GM10266 (cell line): ENCODE results near the gene ARL10.

Experiments used
- DNase-seq: peaks from one replicate; pipeline ENCODE4 v3.0.0; 2012; ENCODE audit errors: extremely low spot score
- TF ChIP-seq, protein P1 (sequence below): IDR thresholded peaks from 2 replicates; pipeline ENCODE4 v1.5.1; 2012; ENCODE audit warnings: mild to moderate bottlenecking, low read depth; ENCODE audit not compliant: control insufficient read depth, insufficient read depth; ENCODE audit errors: missing control alignments

The ARL10 gene

GRCh38 chr5:176425138-176425537, 59.9 kb downstream of the ARL10 start:
- DNase-seq = no peak
- TF ChIP-seq, protein P1, sequence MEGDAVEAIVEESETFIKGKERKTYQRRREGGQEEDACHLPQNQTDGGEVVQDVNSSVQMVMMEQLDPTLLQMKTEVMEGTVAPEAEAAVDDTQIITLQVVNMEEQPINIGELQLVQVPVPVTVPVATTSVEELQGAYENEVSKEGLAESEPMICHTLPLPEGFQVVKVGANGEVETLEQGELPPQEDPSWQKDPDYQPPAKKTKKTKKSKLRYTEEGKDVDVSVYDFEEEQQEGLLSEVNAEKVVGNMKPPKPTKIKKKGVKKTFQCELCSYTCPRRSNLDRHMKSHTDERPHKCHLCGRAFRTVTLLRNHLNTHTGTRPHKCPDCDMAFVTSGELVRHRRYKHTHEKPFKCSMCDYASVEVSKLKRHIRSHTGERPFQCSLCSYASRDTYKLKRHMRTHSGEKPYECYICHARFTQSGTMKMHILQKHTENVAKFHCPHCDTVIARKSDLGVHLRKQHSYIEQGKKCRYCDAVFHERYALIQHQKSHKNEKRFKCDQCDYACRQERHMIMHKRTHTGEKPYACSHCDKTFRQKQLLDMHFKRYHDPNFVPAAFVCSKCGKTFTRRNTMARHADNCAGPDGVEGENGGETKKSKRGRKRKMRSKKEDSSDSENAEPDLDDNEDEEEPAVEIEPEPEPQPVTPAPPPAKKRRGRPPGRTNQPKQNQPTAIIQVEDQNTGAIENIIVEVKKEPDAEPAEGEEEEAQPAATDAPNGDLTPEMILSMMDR = no peak

DNA sequence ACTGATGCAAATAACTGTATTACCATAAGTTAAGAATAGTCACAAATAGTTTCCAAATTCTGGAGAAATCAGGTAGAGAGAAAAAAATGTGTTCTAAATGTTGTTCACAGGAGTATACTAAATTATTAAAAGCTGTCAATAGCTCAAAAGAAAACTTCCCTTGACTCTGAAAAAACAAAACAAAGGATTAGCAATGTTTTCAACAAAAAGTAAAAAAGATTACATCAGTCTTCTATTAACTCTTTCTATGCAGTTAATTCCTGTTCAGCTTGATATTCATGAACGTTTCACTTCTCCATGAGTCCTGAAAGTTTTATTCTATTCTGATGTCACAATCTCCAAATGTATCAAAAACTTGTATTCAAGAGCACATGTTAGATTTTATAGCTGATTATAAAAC, 60.5 kb downstream of the ARL10 start:
- DNase-seq = no peak
- TF ChIP-seq, protein P1 = no peak

GRCh38 chr5:176426876-176427275, 61.6 kb downstream of the ARL10 start:
- TF ChIP-seq, protein P1 = no peak
- DNase-seq = no peak

DNA sequence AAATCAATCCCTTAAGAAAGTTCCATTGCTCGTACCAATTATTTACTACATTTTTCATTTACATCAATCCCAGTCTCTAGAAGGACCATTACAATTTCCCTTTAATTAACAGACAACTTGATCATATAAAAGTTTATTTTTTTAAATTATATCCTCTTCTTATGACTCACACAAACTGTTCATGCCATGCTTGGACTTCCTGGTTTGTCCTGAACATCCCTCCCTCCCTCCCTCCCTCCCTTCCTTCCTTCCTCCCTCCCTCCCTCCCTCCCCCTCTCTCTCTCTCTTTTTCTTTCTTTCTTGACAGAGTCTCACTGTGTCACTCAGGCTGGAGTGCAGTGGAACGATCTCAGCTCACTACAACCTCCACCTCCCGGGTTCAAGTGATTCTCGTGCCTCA, 62.7 kb downstream of the ARL10 start:
- TF ChIP-seq, protein P1 = no peak
- no peak for DNase-seq

GRCh38 chr5:176429972-176430371, 64.7 kb downstream of the ARL10 start:
- TF ChIP-seq, protein P1 = no peak
- DNase-seq = no peak
